Liver (tissue), 3 donors: ENCODE measurements around the gene SLC16A6.

ENCODE experiments used
- CTCF ChIP-seq: fragments of 150-350 bp; IDR thresholded peaks from 2 replicates; pipeline ENCODE4 v1.5.1; 2017; ENCODE audit warnings: improper control_type of control experiment, low read depth, low read length; ENCODE audit not compliant: missing input control
- GABPA ChIP-seq, 2 donors: IDR thresholded peaks in 1 of 2; conservative IDR thresholded peaks in 1 of 2; 2 replicates each; pipeline ENCODE4 v1.6.1; 2016; ENCODE audit warnings: antibody characterized with exemption in 2 of 2, mild to moderate bottlenecking in 1 of 2, moderate library complexity in 1 of 2
- HNF4A ChIP-seq, 2 donors: conservative IDR thresholded peaks; 2 replicates each; pipeline ENCODE4 v1.6.1; 2016; ENCODE audit warnings: antibody characterized with exemption in 2 of 2, mild to moderate bottlenecking in 2 of 2
- MAX ChIP-seq: IDR thresholded peaks from 2 replicates; pipeline ENCODE4 v1.6.1; 2016; ENCODE audit warnings: antibody characterized with exemption
- REST ChIP-seq: IDR thresholded peaks from 2 replicates; pipeline ENCODE4 v1.6.1; 2016; ENCODE audit warnings: antibody characterized with exemption, mild to moderate bottlenecking
- TAF1 ChIP-seq: conservative IDR thresholded peaks from 2 replicates; pipeline ENCODE4 v1.6.1; 2016; ENCODE audit warnings: antibody characterized with exemption, mild to moderate bottlenecking
- donor health status: healthy.
- donor health status: healthy.

- TF ChIP-seq CTCF (peak; percentile 13), HNF4A (conservative IDR thresholded peaks at IDR 0.05) (no peak), TAF1 (no peak), GABPA (IDR thresholded peaks at IDR 0.05 in 1 of 2, conservative IDR thresholded peaks at IDR 0.05 in 1 of 2) (no peak), REST (no peak), MAX (no peak)
Measured at GRCh38 chr17:68291836-68292688, 1.1 kb upstream of the SLC16A6 start.
